Stimulated activated CD4-positive, alpha-beta T cell treated with anti-CD3 and anti-CD28 coated beads, Interleukin-12 subunit alpha, Interleukin-12 subunit beta, amount 100 ng/mL, for 24 hours (primary cell): ENCODE results near the gene CLEC2A.
"Not testable (repeated sequence)": the region's sequence is repeated elsewhere in the genome, so short reads cannot be mapped to it uniquely, and the experiment has no call there.

Experiments used
- DNase-seq, 2 experiments: peaks; one replicate each; pipeline ENCODE4 v3.0.0-alpha.2; 2020; ENCODE audit warnings: low read depth in 2 of 2

Gene CLEC2A

GRCh38 chr12:9881246-9881645, 50.9 kb downstream of the CLEC2A start, which contains the start of gene KLRF2:
KLRF2 (plus strand) TSS chr12:9881489; CDS start chr12:9881596, 107 bp downstream.
- DNase-seq = no peak

DNA sequence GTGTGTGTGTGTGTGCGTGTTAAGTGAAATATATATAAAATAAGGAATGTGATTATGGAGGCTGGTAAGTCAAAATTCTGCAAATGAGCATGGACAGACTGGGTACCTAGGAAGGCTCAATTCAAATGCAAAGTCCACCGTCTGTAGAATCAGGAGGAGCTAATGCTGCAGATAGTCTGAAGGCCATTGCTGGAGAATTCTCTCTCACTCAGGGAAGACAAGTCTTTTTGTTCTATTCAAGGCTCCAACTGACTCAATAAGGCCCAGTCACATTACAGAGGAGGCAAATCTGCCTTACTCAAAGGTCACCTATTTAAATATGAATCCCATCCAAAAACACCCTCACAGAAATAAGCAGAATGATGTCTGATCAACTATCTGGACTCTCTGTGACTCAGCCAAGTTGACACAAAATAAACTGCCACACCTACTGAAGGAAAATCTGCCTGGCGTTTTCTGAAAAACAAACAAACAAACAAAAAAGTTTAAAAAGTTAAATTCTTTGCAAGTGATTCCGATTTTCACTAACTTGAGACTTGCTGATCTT, 51.6 kb downstream of the CLEC2A start:
- DNase-seq = no peak

DNA sequence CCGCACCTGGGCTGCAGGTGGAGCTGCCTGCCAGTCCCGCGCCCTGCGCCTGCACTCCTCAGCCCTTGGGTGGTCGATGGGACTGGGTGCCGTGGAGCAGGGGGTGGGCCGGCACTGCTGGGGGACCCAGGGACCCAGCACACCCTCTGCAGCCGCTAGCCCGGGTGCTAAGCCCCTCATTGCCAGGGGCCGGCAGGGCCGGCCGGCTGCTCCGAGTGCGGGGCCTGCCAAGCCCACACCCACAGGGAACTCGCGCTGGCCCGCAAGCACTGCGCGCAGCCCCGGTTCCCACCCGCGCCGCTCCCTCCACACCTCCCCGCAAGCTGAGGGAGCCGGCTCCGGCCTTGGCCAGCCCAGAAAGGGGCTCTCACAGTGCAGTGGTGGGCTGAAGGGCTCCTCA, 56.0 kb downstream of the CLEC2A start:
- DNase-seq = not testable (repeated sequence)

- no peak for DNase-seq
These were observed 59.4 kb downstream of the CLEC2A start for GRCh38 chr12:9872742-9873141.

GRCh38 chr12:9872162-9872561, 60.0 kb downstream of the CLEC2A start:
- DNase-seq = no peak

GRCh38 chr12:9870286-9870866, 61.8 kb downstream of the CLEC2A start:
- DNase-seq = no peak

- no peak for DNase-seq
These were observed 62.6 kb downstream of the CLEC2A start, which contains the start of gene CLEC2B for GRCh38 chr12:9869307-9870161. CLEC2B (minus strand) TSS chr12:9869354.

DNA sequence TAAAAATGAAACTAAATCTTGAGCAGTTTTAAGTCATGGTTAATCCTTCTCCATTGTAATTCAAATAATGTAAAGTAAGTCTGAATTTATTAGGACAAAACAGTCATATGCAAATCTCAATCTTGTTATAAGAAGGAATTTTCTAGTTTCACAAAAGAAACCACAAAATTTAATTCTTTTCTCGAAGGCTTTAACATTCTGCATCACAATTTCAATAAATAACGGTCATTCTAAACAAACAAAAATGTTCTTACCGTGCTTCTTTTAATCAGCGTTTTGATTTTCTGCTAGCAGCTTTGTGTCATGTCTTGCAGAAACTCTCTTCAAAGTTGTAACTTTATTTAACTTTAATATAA, 63.2 kb downstream of the CLEC2A start:
- DNase-seq = no peak

DNA sequence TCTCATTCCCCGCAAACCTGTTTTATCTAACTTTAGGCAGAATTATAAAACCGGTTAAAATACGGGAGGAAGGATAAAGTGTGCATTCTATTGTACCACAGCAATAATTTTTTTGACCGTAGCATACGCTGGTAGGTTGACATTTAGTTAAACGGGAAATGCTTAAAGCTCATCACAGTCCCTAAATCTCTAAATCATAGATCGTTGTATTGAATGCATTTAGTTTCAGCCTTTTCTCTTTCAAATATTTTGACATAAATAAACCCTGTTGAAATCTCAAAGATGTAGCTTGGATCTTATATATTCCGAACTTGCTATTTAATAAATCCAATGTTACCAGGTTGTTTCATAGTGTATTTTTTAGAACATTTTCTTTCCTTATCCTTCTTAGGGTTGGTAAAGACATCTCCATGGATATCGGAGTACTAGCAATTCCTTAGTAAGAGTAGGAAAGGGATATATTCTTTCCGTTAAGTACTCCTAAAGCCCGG, 63.8 kb downstream of the CLEC2A start:
- no peak for DNase-seq

GRCh38 chr12:9867531-9867930, 64.6 kb downstream of the CLEC2A start:
- no peak for DNase-seq

DNA sequence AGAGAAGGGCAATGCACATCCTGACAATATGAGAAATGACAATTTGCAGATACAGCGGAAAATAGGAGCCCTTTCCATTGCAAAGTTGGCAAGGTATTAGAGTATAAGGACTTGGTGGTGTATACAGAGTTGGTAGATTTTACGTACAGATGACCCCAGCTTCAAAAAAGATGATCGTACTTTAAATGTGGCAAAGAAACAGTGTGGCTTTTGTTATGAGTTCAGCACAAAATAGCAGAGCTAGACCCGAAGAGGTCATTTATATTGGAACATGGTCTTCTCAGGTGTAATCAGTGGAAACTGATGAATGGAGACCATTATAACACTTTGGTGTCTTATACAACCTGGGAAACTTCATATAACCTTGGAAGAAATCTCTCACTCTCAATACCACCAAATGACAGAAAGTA, 65.3 kb downstream of the CLEC2A start:
- DNase-seq = no peak

DNA sequence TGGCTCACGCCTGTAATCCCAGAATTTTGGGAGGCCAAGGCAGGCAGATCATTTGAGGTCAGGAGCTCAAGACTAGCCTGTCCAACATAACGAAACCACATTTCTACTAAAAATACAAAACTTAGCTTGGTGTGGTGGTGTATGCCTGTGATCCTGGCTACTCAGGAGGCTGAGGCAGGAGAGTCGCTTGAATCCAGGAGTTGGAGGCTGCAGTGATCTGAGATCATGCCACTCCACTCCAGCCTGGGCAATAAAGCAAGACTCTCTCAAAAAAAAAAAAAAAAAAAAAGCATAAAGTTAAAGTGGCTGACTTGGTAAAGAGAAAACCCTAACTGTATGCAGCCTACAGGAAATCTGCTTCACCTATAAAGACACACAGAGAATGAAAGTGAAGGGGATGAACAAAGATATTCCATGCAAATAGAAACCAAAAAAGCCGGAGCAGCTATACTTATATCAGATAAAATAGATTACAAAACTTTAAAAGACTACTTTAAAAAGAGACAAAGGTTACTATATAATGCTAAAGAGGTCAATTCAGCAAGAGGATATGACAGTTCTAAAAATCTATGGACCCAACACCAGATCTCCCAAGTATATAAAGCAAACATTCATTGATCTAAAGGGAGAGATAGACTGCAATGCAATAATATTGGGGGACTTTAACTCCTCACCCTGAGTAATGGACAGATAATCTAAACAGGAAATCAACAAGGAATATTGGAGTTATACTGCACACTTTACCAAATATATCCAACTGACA, 67.1 kb downstream of the CLEC2A start:
- no peak for DNase-seq
